Hepatocyte (in vitro differentiated cells): ENCODE data around the gene MAGEF1. TPM values are rescaled to one million over a fixed set of nuclear protein-coding genes. Genes with fewer than 3 reads are reported as not detected.

Experiments
- DNase-seq: peaks from one replicate; pipeline ENCODE4 v3.0.0-alpha.2; 2016; ENCODE audit warnings: low spot score
- H2AFZ ChIP-seq: fragments of 200-600 bp; sonication (generic); 2 replicates; pipeline ENCODE4 v1.6.0; 2016; ENCODE audit warnings: antibody characterized with exemption, mild to moderate bottlenecking
- H3K27ac ChIP-seq: fragments of 200-600 bp; sonication (generic); 2 replicates; pipeline ENCODE4 v1.5.1; 2016; ENCODE audit warnings: mild to moderate bottlenecking
- H3K27me3 ChIP-seq: fragments of 200-600 bp; sonication (generic); 2 replicates; pipeline ENCODE4 v1.6.1; 2016
- H3K36me3 ChIP-seq: fragments of 200-600 bp; sonication (generic); replicated peaks from 2 replicates; pipeline ENCODE4 v1.5.1; 2016; ENCODE audit warnings: low read depth; ENCODE audit not compliant: insufficient read depth
- H3K4me1 ChIP-seq: fragments of 200-600 bp; sonication (generic); 2 replicates; pipeline ENCODE4 v1.5.1; 2016; ENCODE audit warnings: mild to moderate bottlenecking, moderate library complexity; ENCODE audit not compliant: insufficient read depth
- H3K4me2 ChIP-seq: fragments of 200-600 bp; sonication (generic); 2 replicates; pipeline ENCODE4 v1.6.0; 2016
- H3K4me3 ChIP-seq: fragments of 200-600 bp; sonication (generic); 2 replicates; pipeline ENCODE4 v1.5.1; 2016; ENCODE audit warnings: mild to moderate bottlenecking
- H3K79me2 ChIP-seq: fragments of 200-600 bp; sonication (generic); 2 replicates; pipeline ENCODE4 v1.6.0; 2017; ENCODE audit warnings: mild to moderate bottlenecking
- H3K9me2 ChIP-seq: fragments of 200-600 bp; sonication (generic); replicated peaks from 2 replicates; pipeline ENCODE4 v1.6.0; 2017; ENCODE audit warnings: mild to moderate bottlenecking; ENCODE audit not compliant: insufficient read depth
- H3K9me3 ChIP-seq: fragments of 200-600 bp; sonication (generic); 2 replicates; pipeline ENCODE4 v1.5.1; 2016; ENCODE audit warnings: low read depth, mild to moderate bottlenecking
- H4K20me1 ChIP-seq: fragments of 200-600 bp; sonication (generic); 2 replicates; pipeline ENCODE4 v1.6.0; 2016; ENCODE audit warnings: mild to moderate bottlenecking; ENCODE audit not compliant: insufficient read depth, poor library complexity, severe bottlenecking
- EZH2 ChIP-seq: fragments of 200-600 bp; sonication (generic); IDR thresholded peaks from 2 replicates; pipeline ENCODE4 v1.6.1; 2016; ENCODE audit warnings: antibody characterized with exemption, mild to moderate bottlenecking, borderline replicate concordance
- EZH2phosphoT487 ChIP-seq: fragments of 200-600 bp; sonication (generic); IDR thresholded peaks from one replicate; pipeline ENCODE4 v1.6.1; 2018; ENCODE audit warnings: antibody characterized with exemption, mild to moderate bottlenecking, low read depth, moderate library complexity; ENCODE audit not compliant: unreplicated experiment, severe bottlenecking
- WGBS: methylation state at CpG from one replicate; pipeline ENCODE4 v1.1.6; 2016; ENCODE audit warnings: low lambda C conversion rate; ENCODE audit errors: missing lambda C conversion rate; 5-methylcytosine and 5-hydroxymethylcytosine counted together
- polyA plus RNA-seq: library from polyadenylated mRNA; unstranded; fragments of >200 nt; fragmentation: Nextera tagmentation; extraction: Ambion mirVana; gene quantifications from 2 replicates; pipeline ENCODE4 v1.2.1, GENCODE V29; 2016
- total RNA-seq: library from RNA; depleted of rRNA; stranded (reverse); fragments of >200 nt; gene quantifications from 2 replicates; pipeline ENCODE4 v1.2.3, GENCODE V29; 2014
- TF ChIP-seq, protein P1 (sequence below): fragments of 200-600 bp; sonication (generic); IDR thresholded peaks from 2 replicates; pipeline ENCODE4 v1.5.1; 2016; ENCODE audit warnings: antibody characterized with exemption, mild to moderate bottlenecking; ENCODE audit not compliant: poor library complexity

The MAGEF1 gene
- total and polyA plus RNA-seq, 2 experiments from 2014 or later = 57.6 to 74.4 TPM

DNA sequence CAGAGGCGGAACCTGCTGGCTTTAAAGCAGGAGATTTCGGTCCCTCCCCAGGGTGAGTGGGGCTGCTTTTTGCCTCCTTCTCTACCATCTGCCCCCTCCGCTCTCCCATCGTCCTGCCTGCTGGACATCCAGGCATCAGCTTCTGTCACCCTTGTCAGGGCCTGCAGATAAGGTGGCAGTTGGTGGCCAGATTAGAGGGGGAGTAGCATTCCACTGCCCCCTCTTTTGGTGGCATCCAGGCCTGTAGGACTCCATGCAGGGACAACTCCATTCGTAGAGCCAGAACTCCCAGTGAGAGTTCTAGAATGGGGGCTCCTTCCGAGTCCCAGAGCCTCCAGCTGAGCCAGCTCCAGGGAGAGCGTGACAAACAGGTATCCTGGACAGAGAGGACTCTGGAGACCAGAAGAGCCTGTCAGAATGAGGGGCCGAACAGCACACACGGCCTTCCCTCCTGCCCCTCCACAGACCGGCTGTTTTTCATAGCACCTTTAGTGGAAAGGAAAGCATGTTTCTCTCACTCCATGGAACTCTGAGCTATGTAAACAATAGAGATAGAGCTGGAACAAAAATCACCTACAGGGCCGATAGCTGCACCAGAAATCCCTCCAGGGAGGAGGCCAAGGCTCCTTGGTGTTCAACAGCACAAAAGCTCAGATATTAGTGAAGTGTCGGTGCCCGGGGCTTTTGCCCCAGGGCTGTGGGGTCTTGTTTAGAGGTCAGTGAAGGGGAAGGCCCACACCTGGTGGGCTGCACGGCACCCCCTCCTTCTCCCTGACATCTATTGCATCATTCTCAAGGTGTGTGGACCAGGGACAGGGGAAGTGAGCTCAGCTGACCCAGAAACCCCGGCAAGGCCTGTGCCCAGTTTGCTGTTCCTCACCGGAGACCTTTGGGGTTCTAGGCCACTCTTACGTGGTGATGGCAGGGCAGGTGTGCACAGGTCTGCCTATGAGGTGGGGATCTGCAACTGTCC, 34.2 kb downstream of the MAGEF1 start:
- WGBS = 75% methylated on average over 17 of the region's 17 CpGs
- DNase-seq = no peak

DNA sequence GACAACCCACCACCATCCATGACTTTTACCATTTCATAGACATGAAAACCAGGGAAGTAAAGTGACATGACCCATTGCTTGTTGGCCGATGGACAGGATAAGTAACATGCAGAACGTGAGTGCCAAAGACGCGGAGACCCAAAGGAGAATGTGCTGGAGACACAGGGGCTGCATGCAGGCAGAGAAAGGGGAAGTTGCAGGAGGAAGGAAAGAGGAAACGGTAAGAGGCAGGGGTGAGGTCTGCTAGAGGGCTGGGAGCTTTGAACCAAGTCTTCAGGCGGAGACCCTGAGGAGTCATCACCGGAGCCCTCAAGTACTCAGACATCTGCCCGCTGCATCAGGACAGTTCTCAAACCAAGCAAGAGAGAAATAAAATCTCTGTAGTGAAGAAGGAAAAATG, 34.9 kb downstream of the MAGEF1 start:
- TF ChIP-seq, protein P1, sequence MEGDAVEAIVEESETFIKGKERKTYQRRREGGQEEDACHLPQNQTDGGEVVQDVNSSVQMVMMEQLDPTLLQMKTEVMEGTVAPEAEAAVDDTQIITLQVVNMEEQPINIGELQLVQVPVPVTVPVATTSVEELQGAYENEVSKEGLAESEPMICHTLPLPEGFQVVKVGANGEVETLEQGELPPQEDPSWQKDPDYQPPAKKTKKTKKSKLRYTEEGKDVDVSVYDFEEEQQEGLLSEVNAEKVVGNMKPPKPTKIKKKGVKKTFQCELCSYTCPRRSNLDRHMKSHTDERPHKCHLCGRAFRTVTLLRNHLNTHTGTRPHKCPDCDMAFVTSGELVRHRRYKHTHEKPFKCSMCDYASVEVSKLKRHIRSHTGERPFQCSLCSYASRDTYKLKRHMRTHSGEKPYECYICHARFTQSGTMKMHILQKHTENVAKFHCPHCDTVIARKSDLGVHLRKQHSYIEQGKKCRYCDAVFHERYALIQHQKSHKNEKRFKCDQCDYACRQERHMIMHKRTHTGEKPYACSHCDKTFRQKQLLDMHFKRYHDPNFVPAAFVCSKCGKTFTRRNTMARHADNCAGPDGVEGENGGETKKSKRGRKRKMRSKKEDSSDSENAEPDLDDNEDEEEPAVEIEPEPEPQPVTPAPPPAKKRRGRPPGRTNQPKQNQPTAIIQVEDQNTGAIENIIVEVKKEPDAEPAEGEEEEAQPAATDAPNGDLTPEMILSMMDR = no peak
- TF ChIP-seq EZH2 = no peak
- TF ChIP-seq EZH2phosphoT487 = no peak
- H3K4me1 ChIP-seq = peaks cover 23% of the 10 kb centered on the region
- no peaks in the 10 kb centered on the region for H3K27me3 ChIP-seq
- WGBS = 96% methylated on average over 8 of the region's 8 CpGs
- no peak overlapping the region for H2AFZ ChIP-seq
- H3K9me2 ChIP-seq = no peaks in the 10 kb centered on the region
- H3K9me3 ChIP-seq = no peaks in the 10 kb centered on the region
- no peak overlapping the region for H3K4me3 ChIP-seq
- DNase-seq = no peak
- H3K4me2 ChIP-seq = no peak overlapping the region
- H3K36me3 ChIP-seq = no peaks in the 10 kb centered on the region
- H3K27ac ChIP-seq = no peak overlapping the region
- H4K20me1 ChIP-seq = no peaks in the 10 kb centered on the region
- H3K79me2 ChIP-seq = no peaks in the 10 kb centered on the region

More for the DNA sequence above, 34.2 kb downstream of the MAGEF1 start:
- TF ChIP-seq, protein P1 = no peak
- TF ChIP-seq EZH2phosphoT487 = no peak
- no peak for TF ChIP-seq EZH2
- Histone ChIP-seq H3K27me3 (no peaks in the 10 kb centered on the region), H3K79me2 (no peaks in the 10 kb centered on the region), H4K20me1 (no peaks in the 10 kb centered on the region), H3K27ac (peak overlapping the region; percentile 69), H2AFZ (peak overlapping the region; percentile 31), H3K4me1 (peaks cover 23% of the 10 kb centered on the region), H3K9me2 (no peaks in the 10 kb centered on the region), H3K36me3 (no peaks in the 10 kb centered on the region), H3K4me2 (no peak overlapping the region), H3K4me3 (no peak overlapping the region), H3K9me3 (no peaks in the 10 kb centered on the region)

DNA sequence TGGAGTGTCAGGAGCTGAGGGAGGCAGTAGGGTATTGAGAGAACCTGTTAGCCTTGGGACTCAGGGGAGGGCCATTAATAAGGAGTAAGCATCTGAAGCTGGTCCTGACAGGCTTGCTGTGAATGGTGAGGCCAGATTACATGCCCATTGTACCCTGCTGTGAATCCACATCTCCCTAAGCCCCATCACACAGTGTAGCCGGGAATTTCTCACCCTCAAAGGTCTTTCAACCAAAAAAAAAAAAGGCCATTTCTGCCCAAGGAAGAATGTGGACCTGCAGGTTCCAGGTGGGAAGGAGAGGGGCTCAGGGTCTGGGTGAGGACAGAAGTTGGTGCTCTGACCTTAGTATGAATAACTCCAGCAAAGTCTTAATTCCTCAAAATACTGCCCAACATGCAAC, 37.2 kb downstream of the MAGEF1 start:
- Histone ChIP-seq H3K4me3 (no peak overlapping the region), H3K36me3 (no peaks in the 10 kb centered on the region), H3K4me1 (peaks cover 23% of the 10 kb centered on the region), H3K4me2 (no peak overlapping the region), H4K20me1 (no peaks in the 10 kb centered on the region), H2AFZ (no peak overlapping the region), H3K27me3 (no peaks in the 10 kb centered on the region), H3K79me2 (no peaks in the 10 kb centered on the region), H3K27ac (no peak overlapping the region), H3K9me2 (no peaks in the 10 kb centered on the region), H3K9me3 (no peaks in the 10 kb centered on the region)
- TF ChIP-seq EZH2 (no peak), EZH2phosphoT487 (no peak)
- TF ChIP-seq, protein P1 = no peak
- DNase-seq = no peak
- WGBS = 50% methylated on average over 1 of the region's 1 CpG
